Activated gamma-delta T cell (primary cell): ENCODE results near the gene DNLZ.

Source experiments
- DNase-seq: peaks from one replicate; lab custom pipeline; 2025; lab: John Stamatoyannopoulos, UW

The DNLZ gene

GRCh38 chr9:136316896-136317676 is 46.5 kb downstream of the DNLZ start:
- no peak for DNase-seq

GRCh38 chr9:136316271-136316751 is 47.2 kb downstream of the DNLZ start:
- DNase-seq = peak; percentile 56

- no peak for DNase-seq
These were observed 48.6 kb downstream of the DNLZ start for GRCh38 chr9:136314944-136315343.

GRCh38 chr9:136314056-136314416 is 49.5 kb downstream of the DNLZ start:
- no peak for DNase-seq

GRCh38 chr9:136313111-136314055 is 50.2 kb downstream of the DNLZ start:
- no peak for DNase-seq

- no peak for DNase-seq
These were observed 51.1 kb downstream of the DNLZ start for GRCh38 chr9:136312436-136312835.

- no peak for DNase-seq
These were observed 51.6 kb downstream of the DNLZ start for GRCh38 chr9:136312009-136312375.

- DNase-seq = no peak
These were observed 52.2 kb downstream of the DNLZ start for GRCh38 chr9:136311051-136312008.

GRCh38 chr9:136310273-136311030 is 53.1 kb downstream of the DNLZ start:
- no peak for DNase-seq

GRCh38 chr9:136309806-136310220 is 53.7 kb downstream of the DNLZ start:
- DNase-seq = no peak
